ENCODE measurements around the gene CRTC3. TPM values are rescaled to one million over a fixed set of nuclear protein-coding genes. Genes with fewer than 3 reads are reported as not detected.

The CRTC3 gene
- total RNA-seq, 1 experiment from 2014 or later: 3.9 TPM

DNA sequence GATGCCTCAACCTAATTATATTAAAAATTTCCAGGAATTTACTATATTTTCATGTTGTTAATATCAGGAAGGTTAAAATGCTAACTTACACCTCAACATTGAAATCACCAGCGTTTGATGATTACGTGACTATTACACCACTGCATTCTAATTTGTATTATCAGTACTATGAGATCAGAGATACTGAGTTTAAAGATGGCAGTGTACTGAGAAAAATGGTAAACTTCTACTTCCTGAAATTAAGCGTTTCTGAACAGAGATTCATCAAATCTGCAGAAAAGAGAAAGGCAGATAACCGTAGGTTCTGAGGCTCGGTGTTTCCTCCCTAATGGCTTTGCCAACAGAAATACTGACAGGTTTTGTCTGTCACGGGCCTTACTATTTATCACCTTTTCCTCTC, 69.9 kb downstream of the CRTC3 start:
- no peak overlapping the region for H4K8ac ChIP-seq (replicated peaks; ENCODE audit: insufficient read length, low read depth, low read length)
- no peaks in the 10 kb centered on the region; the same call in 1 of the 2 replicates for H3K4me1 ChIP-seq (ENCODE audit: insufficient read depth, low read length)
- no peak overlapping the region for H3K18ac ChIP-seq (ENCODE audit: insufficient read length, low read depth, low read length)
- no peak overlapping the region for H3K14ac ChIP-seq (ENCODE audit: insufficient read depth, low read length)
- H2AK5ac ChIP-seq (ENCODE audit: insufficient read length, low read length): no peak overlapping the region
- no peak for DNase-seq
- no CpG with 5 or more reads among the region's 6 CpGs for WGBS (ENCODE audit: extremely low coverage, insufficient read length, low lambda C conversion rate)
- Mint-ChIP-seq H3K9me3 (no peaks in the 10 kb centered on the region), H3K27me3 (ENCODE audit: low read depth) (no peaks in the 10 kb centered on the region), H3K36me3 (ENCODE audit: insufficient read depth in 1 of 3, low read depth in 3 of 3) (no peaks in the 10 kb centered on the region), H3K27ac (no peak overlapping the region), H3K4me1 (peaks cover 11 to 13% of the 10 kb centered on the region in 2 experiments), H3K4me3 (no peak overlapping the region)
- H3T11ph ChIP-seq (ENCODE audit: low read length): no peak overlapping the region
- no peak overlapping the region for H3K4ac ChIP-seq (ENCODE audit: low read depth, low read length)
- H3K27me3 ChIP-seq (ENCODE audit: insufficient read depth, low read length): no peaks in the 10 kb centered on the region
- no peak overlapping the region for H3K9ac ChIP-seq (ENCODE audit: extremely low read depth, insufficient read length, low read length)
- H2BK5ac ChIP-seq (ENCODE audit: insufficient read length, low read length): no peak overlapping the region
- H4K91ac ChIP-seq (ENCODE audit: insufficient read length, low read depth, low read length): no peak overlapping the region
- H3K56ac ChIP-seq (ENCODE audit: insufficient read length, low read depth, low read length): no peak overlapping the region
- no peak overlapping the region for H2BK15ac ChIP-seq (ENCODE audit: low read depth, low read length)
- TF ChIP-seq, protein P1, sequence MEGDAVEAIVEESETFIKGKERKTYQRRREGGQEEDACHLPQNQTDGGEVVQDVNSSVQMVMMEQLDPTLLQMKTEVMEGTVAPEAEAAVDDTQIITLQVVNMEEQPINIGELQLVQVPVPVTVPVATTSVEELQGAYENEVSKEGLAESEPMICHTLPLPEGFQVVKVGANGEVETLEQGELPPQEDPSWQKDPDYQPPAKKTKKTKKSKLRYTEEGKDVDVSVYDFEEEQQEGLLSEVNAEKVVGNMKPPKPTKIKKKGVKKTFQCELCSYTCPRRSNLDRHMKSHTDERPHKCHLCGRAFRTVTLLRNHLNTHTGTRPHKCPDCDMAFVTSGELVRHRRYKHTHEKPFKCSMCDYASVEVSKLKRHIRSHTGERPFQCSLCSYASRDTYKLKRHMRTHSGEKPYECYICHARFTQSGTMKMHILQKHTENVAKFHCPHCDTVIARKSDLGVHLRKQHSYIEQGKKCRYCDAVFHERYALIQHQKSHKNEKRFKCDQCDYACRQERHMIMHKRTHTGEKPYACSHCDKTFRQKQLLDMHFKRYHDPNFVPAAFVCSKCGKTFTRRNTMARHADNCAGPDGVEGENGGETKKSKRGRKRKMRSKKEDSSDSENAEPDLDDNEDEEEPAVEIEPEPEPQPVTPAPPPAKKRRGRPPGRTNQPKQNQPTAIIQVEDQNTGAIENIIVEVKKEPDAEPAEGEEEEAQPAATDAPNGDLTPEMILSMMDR (conservative IDR thresholded peaks at IDR 0.05): no peak
- H4K20me1 ChIP-seq (ENCODE audit: control insufficient read depth, insufficient read depth, insufficient read length): no peaks in the 10 kb centered on the region
- no peak overlapping the region for H2BK20ac ChIP-seq (ENCODE audit: low read depth, low read length, poor library complexity, severe bottlenecking)
- H3K79me2 ChIP-seq (ENCODE audit: insufficient read depth, low read length): no peaks in the 10 kb centered on the region
- H3K27ac ChIP-seq (ENCODE audit: insufficient read length, low read depth, low read length): no peak overlapping the region
- no peak overlapping the region for H2BK120ac ChIP-seq (ENCODE audit: low read depth, low read length, poor library complexity, severe bottlenecking)
- H3K9me3 ChIP-seq (ENCODE audit: control insufficient read depth, low read depth, low read length): no peaks in the 10 kb centered on the region
- H3K4me2 ChIP-seq (ENCODE audit: insufficient read depth, insufficient read length, low read length): no peak overlapping the region
- no peak overlapping the region for H3K23ac ChIP-seq (ENCODE audit: insufficient read length, low read depth, low read length)
- no peak overlapping the region for H4K5ac ChIP-seq (ENCODE audit: insufficient read length, low read depth, low read length)
- no peak overlapping the region for H2BK12ac ChIP-seq (ENCODE audit: insufficient read length, low read depth, low read length)
- H3K23me2 ChIP-seq (ENCODE audit: insufficient read length, low read depth, low read length, poor library complexity, severe bottlenecking): no peaks in the 10 kb centered on the region
- no peaks in the 10 kb centered on the region for H3K79me1 ChIP-seq (ENCODE audit: insufficient read depth, low read depth, low read length, poor library complexity, severe bottlenecking)
- H2AFZ ChIP-seq (ENCODE audit: low read length): no peak overlapping the region
